GM23338 (cell line): ENCODE measurements around the gene VPS37B. TPM values are rescaled to one million over a fixed set of nuclear protein-coding genes. Genes with fewer than 3 reads are reported as not detected.

Source experiments
- ATAC-seq: fragments of 200-7000 bp; cut with Tn5 transposase; 3 replicates; pipeline ENCODE4 v1.9.1; 2020
- DNase-seq: peaks from one replicate; pipeline ENCODE4 v3.0.0-alpha.2; 2015; ENCODE audit warnings: low spot score
- H2AFZ ChIP-seq: fragments of 200-600 bp; sonication (generic); 2 replicates; pipeline ENCODE4 v1.8.0; 2016; ENCODE audit warnings: antibody characterized with exemption, mild to moderate bottlenecking, moderate library complexity
- H3F3A ChIP-seq: fragments of 200-600 bp; sonication (generic); replicated peaks from 2 replicates; pipeline ENCODE4 v1.8.0; 2017; ENCODE audit warnings: antibody characterized with exemption, mixed run types, low read depth
- H3K27ac ChIP-seq: fragments of 200-600 bp; sonication (generic); 2 replicates; pipeline ENCODE4 v1.6.1; 2016; ENCODE audit warnings: low read depth
- H3K27me3 ChIP-seq: fragments of 200-600 bp; sonication (generic); 2 replicates; pipeline ENCODE4 v1.8.0; 2016; ENCODE audit warnings: mild to moderate bottlenecking, mixed run types, moderate library complexity; ENCODE audit not compliant: insufficient read depth
- H3K36me3 ChIP-seq: fragments of 200-600 bp; sonication (generic); 2 replicates; pipeline ENCODE4 v1.8.0; 2016; ENCODE audit warnings: mild to moderate bottlenecking; ENCODE audit not compliant: insufficient read depth
- H3K4me1 ChIP-seq: fragments of 200-600 bp; sonication (generic); 2 replicates; pipeline ENCODE4 v1.8.0; 2016; ENCODE audit warnings: mild to moderate bottlenecking, moderate library complexity; ENCODE audit not compliant: insufficient read depth
- H3K4me2 ChIP-seq: fragments of 200-600 bp; sonication (generic); 2 replicates; pipeline ENCODE4 v1.7.1; 2017; ENCODE audit warnings: mixed run types
- H3K4me3 ChIP-seq: fragments of 200-600 bp; sonication (generic); 2 replicates; pipeline ENCODE4 v1.6.1; 2016; ENCODE audit warnings: mixed run types
- H3K79me2 ChIP-seq: fragments of 200-600 bp; sonication (generic); replicated peaks from 2 replicates; pipeline ENCODE4 v1.8.0; 2017; ENCODE audit warnings: mild to moderate bottlenecking; ENCODE audit not compliant: insufficient read depth
- H3K9me2 ChIP-seq: fragments of 200-600 bp; sonication (generic); 2 replicates; pipeline ENCODE4 v1.8.0; 2017; ENCODE audit not compliant: insufficient read depth
- H4K20me1 ChIP-seq: fragments of 200-600 bp; sonication (generic); replicated peaks from 2 replicates; pipeline ENCODE4 v1.8.0; 2017; ENCODE audit warnings: mild to moderate bottlenecking; ENCODE audit not compliant: insufficient read depth
- H3K27ac Mint-ChIP-seq: 2 replicates; pipeline ENCODE4 v1.8.0; 2020; ENCODE audit warnings: inconsistent platforms, mild to moderate bottlenecking, moderate library complexity, mixed read lengths
- H3K27me3 Mint-ChIP-seq: 3 replicates; pipeline ENCODE4 v1.8.0; 2022; ENCODE audit warnings: low read depth, mild to moderate bottlenecking, moderate library complexity, mixed read lengths, inconsistent platforms; ENCODE audit not compliant: insufficient read depth, poor library complexity
- H3K36me3 Mint-ChIP-seq: 3 replicates; pipeline ENCODE4 v1.8.0; 2021; ENCODE audit warnings: low read depth, mild to moderate bottlenecking, inconsistent platforms, moderate library complexity, mixed read lengths
- H3K4me1 Mint-ChIP-seq: 3 replicates; pipeline ENCODE4 v1.8.0; 2020; ENCODE audit warnings: mild to moderate bottlenecking, inconsistent platforms, mixed read lengths
- H3K4me3 Mint-ChIP-seq: 3 replicates; pipeline ENCODE4 v1.8.0; 2021; ENCODE audit warnings: moderate library complexity, mild to moderate bottlenecking, inconsistent platforms, mixed read lengths
- H3K9me3 Mint-ChIP-seq: 3 replicates; pipeline ENCODE4 v1.8.0; 2020; ENCODE audit warnings: moderate library complexity, mild to moderate bottlenecking, inconsistent platforms, mixed read lengths
- CREB1 ChIP-seq: fragments of 250-450 bp; sonication (Bioruptor Pico); IDR thresholded peaks from 2 replicates; pipeline ENCODE4 v1.5.0; 2020; ENCODE audit warnings: low read depth, mild to moderate bottlenecking, moderate library complexity
- EZH2phosphoT487 ChIP-seq: fragments of 200-600 bp; sonication (generic); IDR thresholded peaks from one replicate; pipeline ENCODE4 v1.8.1; 2018; ENCODE audit warnings: antibody characterized with exemption; ENCODE audit not compliant: unreplicated experiment
- JUNB ChIP-seq: IDR thresholded peaks from one replicate; pipeline ENCODE4 v1.6.1; 2016; ENCODE audit warnings: antibody characterized with exemption; ENCODE audit not compliant: unreplicated experiment
- NANOG ChIP-seq: IDR thresholded peaks from 2 replicates; pipeline ENCODE4 v1.6.1; 2016; ENCODE audit warnings: antibody characterized with exemption, borderline replicate concordance
- POLR2AphosphoS5 ChIP-seq: IDR thresholded peaks from 2 replicates; pipeline ENCODE4 v1.6.1; 2016; ENCODE audit warnings: antibody characterized with exemption, low read depth
- STAT1 ChIP-seq: IDR thresholded peaks from one replicate; pipeline ENCODE4 v1.6.1; 2016; ENCODE audit warnings: antibody characterized with exemption; ENCODE audit not compliant: unreplicated experiment
- ZNF114 ChIP-seq: fragments of 250-450 bp; sonication (Bioruptor Pico); IDR thresholded peaks from 2 replicates; pipeline ENCODE4 v1.5.0; 2020; ENCODE audit warnings: mild to moderate bottlenecking, moderate library complexity
- ZNF331 ChIP-seq: fragments of 250-450 bp; sonication (Bioruptor Pico); IDR thresholded peaks from 2 replicates; pipeline ENCODE4 v1.5.0; 2020; ENCODE audit warnings: low read depth, mild to moderate bottlenecking, moderate library complexity
- polyA plus RNA-seq: library from polyadenylated mRNA; unstranded; fragments of >200 nt; fragmentation: Nextera tagmentation; extraction: Ambion mirVana; gene quantifications from 2 replicates; pipeline ENCODE4 v1.2.1, GENCODE V29; 2016
- total RNA-seq: library from RNA; depleted of rRNA; stranded (reverse); fragments of >200 nt; shearing (Covaris generic); gene quantifications from 2 replicates; pipeline ENCODE4 v1.2.3, GENCODE V29; 2014
- TF ChIP-seq, protein P1 (sequence below): IDR thresholded peaks from one replicate; pipeline ENCODE4 v1.6.1; 2018; ENCODE audit warnings: antibody characterized with exemption; ENCODE audit not compliant: unreplicated experiment
- TF ChIP-seq, protein P2 (sequence below), 2 experiments: fragments of 200-600 bp in 1 of 2; sonication (generic) in 1 of 2; conservative IDR thresholded peaks; 2 replicates each; pipeline versions ENCODE4 v1.5.1 to v1.6.1; 2016 to 2017; ENCODE audit warnings: antibody characterized with exemption in 2 of 2, low read depth in 2 of 2, mild to moderate bottlenecking in 2 of 2, moderate library complexity in 1 of 2
- TF ChIP-seq, protein P3 (sequence below): IDR thresholded peaks from 2 replicates; pipeline ENCODE4 v1.6.1; 2016; ENCODE audit warnings: antibody characterized with exemption
- TF ChIP-seq, protein P4 (sequence below): fragments of 250-450 bp; sonication (Bioruptor Pico); IDR thresholded peaks from 2 replicates; pipeline ENCODE4 v1.5.0; 2020; ENCODE audit warnings: mild to moderate bottlenecking, moderate library complexity

The VPS37B gene
- total and polyA plus RNA-seq, 2 experiments from 2014 or later: 6.7 to 10.9 TPM

DNA sequence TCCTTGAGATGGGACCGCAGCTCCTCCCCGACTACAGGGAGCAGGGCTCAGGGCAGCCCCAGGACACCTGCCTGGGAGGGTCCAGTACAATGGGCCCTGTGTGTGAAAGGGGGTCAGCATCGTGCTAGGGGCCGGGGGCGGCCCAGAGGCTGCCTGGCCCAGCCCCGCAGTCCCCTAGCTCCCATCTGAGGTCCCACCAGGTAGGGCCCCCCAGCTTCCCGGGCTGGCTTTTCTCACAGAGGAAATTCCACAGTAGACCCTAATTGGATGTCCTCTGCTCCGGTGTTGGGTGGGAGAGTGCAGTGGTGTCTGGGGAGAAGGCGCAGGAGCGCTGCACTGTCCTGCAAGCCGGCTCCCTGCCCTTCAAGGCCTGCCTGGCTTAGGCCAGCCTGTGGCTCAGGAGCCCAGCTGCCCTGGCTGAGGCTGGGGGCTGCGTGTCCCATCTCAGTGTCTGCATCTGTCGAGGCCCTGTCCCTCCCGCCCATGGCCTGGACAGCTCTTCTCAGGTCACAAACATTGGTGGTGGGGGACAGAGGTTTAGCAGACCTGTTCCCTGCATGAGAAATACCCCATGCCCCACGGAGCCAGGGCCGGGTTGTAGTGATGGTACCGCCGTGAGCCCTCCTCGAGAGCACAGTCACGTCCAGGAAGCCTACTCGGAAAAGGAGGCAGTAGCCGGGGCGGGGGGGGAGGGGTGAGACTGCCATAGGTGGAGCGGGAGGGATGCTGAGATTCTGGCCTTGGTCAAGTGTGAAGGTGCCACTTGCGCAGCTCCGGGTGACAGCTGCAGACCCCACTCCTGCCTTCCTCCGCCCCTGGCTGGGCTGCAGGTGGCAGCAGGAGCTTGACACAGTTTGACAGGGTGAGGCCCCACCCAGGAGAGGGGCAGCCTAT lies 49.1 kb downstream of the VPS37B start:
- no peak overlapping the region for H3K4me3 ChIP-seq
- H4K20me1 ChIP-seq: 0 out of 2 replicates have a peak, but pooled peaks cover 5% of the 10 kb centered on the region
- H3K9me2 ChIP-seq: no peaks in the 10 kb centered on the region
- no peaks in the 10 kb centered on the region for H3K27me3 ChIP-seq
- H3F3A ChIP-seq: no peaks in the 10 kb centered on the region
- no peak overlapping the region for H3K4me3 Mint-ChIP-seq
- DNase-seq (no peak), ATAC-seq (no peak)
- H2AFZ ChIP-seq: no peak overlapping the region
- no peaks in the 10 kb centered on the region for H3K79me2 ChIP-seq
- no peak for TF ChIP-seq ZNF114 (CRISPR knock-in tag)
- TF ChIP-seq EZH2phosphoT487: no peak
- TF ChIP-seq POLR2AphosphoS5: no peak
- TF ChIP-seq, protein P1, sequence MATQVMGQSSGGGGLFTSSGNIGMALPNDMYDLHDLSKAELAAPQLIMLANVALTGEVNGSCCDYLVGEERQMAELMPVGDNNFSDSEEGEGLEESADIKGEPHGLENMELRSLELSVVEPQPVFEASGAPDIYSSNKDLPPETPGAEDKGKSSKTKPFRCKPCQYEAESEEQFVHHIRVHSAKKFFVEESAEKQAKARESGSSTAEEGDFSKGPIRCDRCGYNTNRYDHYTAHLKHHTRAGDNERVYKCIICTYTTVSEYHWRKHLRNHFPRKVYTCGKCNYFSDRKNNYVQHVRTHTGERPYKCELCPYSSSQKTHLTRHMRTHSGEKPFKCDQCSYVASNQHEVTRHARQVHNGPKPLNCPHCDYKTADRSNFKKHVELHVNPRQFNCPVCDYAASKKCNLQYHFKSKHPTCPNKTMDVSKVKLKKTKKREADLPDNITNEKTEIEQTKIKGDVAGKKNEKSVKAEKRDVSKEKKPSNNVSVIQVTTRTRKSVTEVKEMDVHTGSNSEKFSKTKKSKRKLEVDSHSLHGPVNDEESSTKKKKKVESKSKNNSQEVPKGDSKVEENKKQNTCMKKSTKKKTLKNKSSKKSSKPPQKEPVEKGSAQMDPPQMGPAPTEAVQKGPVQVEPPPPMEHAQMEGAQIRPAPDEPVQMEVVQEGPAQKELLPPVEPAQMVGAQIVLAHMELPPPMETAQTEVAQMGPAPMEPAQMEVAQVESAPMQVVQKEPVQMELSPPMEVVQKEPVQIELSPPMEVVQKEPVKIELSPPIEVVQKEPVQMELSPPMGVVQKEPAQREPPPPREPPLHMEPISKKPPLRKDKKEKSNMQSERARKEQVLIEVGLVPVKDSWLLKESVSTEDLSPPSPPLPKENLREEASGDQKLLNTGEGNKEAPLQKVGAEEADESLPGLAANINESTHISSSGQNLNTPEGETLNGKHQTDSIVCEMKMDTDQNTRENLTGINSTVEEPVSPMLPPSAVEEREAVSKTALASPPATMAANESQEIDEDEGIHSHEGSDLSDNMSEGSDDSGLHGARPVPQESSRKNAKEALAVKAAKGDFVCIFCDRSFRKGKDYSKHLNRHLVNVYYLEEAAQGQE: no peak
- TF ChIP-seq, protein P2, sequence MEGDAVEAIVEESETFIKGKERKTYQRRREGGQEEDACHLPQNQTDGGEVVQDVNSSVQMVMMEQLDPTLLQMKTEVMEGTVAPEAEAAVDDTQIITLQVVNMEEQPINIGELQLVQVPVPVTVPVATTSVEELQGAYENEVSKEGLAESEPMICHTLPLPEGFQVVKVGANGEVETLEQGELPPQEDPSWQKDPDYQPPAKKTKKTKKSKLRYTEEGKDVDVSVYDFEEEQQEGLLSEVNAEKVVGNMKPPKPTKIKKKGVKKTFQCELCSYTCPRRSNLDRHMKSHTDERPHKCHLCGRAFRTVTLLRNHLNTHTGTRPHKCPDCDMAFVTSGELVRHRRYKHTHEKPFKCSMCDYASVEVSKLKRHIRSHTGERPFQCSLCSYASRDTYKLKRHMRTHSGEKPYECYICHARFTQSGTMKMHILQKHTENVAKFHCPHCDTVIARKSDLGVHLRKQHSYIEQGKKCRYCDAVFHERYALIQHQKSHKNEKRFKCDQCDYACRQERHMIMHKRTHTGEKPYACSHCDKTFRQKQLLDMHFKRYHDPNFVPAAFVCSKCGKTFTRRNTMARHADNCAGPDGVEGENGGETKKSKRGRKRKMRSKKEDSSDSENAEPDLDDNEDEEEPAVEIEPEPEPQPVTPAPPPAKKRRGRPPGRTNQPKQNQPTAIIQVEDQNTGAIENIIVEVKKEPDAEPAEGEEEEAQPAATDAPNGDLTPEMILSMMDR (conservative IDR thresholded peaks at IDR 0.05; ENCODE audit: low read depth in 2 of 2): no peak
- no peak for TF ChIP-seq ZNF331 (CRISPR knock-in tag)
- no peak for TF ChIP-seq JUNB
- TF ChIP-seq, protein P3, sequence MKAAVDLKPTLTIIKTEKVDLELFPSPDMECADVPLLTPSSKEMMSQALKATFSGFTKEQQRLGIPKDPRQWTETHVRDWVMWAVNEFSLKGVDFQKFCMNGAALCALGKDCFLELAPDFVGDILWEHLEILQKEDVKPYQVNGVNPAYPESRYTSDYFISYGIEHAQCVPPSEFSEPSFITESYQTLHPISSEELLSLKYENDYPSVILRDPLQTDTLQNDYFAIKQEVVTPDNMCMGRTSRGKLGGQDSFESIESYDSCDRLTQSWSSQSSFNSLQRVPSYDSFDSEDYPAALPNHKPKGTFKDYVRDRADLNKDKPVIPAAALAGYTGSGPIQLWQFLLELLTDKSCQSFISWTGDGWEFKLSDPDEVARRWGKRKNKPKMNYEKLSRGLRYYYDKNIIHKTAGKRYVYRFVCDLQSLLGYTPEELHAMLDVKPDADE: no peak
- TF ChIP-seq, protein P4, sequence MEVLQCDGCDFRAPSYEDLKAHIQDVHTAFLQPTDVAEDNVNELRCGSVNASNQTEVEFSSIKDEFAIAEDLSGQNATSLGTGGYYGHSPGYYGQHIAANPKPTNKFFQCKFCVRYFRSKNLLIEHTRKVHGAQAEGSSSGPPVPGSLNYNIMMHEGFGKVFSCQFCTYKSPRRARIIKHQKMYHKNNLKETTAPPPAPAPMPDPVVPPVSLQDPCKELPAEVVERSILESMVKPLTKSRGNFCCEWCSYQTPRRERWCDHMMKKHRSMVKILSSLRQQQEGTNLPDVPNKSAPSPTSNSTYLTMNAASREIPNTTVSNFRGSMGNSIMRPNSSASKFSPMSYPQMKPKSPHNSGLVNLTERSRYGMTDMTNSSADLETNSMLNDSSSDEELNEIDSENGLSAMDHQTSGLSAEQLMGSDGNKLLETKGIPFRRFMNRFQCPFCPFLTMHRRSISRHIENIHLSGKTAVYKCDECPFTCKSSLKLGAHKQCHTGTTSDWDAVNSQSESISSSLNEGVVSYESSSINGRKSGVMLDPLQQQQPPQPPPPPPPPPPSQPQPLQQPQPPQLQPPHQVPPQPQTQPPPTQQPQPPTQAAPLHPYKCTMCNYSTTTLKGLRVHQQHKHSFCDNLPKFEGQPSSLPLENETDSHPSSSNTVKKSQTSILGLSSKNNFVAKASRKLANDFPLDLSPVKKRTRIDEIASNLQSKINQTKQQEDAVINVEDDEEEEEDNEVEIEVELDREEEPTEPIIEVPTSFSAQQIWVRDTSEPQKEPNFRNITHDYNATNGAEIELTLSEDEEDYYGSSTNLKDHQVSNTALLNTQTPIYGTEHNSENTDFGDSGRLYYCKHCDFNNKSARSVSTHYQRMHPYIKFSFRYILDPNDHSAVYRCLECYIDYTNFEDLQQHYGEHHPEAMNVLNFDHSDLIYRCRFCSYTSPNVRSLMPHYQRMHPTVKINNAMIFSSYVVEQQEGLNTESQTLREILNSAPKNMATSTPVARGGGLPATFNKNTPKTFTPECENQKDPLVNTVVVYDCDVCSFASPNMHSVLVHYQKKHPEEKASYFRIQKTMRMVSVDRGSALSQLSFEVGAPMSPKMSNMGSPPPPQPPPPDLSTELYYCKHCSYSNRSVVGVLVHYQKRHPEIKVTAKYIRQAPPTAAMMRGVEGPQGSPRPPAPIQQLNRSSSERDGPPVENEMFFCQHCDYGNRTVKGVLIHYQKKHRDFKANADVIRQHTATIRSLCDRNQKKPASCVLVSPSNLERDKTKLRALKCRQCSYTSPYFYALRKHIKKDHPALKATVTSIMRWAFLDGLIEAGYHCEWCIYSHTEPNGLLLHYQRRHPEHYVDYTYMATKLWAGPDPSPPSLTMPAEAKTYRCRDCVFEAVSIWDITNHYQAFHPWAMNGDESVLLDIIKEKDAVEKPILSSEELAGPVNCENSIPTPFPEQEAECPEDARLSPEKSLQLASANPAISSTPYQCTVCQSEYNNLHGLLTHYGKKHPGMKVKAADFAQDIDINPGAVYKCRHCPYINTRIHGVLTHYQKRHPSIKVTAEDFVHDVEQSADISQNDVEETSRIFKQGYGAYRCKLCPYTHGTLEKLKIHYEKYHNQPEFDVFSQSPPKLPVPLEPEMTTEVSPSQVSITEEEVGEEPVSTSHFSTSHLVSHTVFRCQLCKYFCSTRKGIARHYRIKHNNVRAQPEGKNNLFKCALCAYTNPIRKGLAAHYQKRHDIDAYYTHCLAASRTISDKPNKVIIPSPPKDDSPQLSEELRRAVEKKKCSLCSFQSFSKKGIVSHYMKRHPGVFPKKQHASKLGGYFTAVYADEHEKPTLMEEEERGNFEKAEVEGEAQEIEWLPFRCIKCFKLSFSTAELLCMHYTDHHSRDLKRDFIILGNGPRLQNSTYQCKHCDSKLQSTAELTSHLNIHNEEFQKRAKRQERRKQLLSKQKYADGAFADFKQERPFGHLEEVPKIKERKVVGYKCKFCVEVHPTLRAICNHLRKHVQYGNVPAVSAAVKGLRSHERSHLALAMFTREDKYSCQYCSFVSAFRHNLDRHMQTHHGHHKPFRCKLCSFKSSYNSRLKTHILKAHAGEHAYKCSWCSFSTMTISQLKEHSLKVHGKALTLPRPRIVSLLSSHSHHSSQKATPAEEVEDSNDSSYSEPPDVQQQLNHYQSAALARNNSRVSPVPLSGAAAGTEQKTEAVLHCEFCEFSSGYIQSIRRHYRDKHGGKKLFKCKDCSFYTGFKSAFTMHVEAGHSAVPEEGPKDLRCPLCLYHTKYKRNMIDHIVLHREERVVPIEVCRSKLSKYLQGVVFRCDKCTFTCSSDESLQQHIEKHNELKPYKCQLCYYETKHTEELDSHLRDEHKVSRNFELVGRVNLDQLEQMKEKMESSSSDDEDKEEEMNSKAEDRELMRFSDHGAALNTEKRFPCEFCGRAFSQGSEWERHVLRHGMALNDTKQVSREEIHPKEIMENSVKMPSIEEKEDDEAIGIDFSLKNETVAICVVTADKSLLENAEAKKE (CRISPR knock-in tag): no peak
- TF ChIP-seq NANOG: no peak
- TF ChIP-seq CREB1 (CRISPR knock-in tag): no peak
- TF ChIP-seq STAT1: no peak
- H3K36me3 Mint-ChIP-seq: no peaks in the 10 kb centered on the region; the same call in 2 of the 3 replicates
- peaks cover 3% of the 10 kb centered on the region; the same call in 1 of the 2 replicates for H3K4me1 ChIP-seq
- H3K27ac Mint-ChIP-seq: no peak overlapping the region
- peaks cover 9% of the 10 kb centered on the region for H3K4me1 Mint-ChIP-seq
- H3K27me3 Mint-ChIP-seq: peaks cover 12% of the 10 kb centered on the region
- no peaks in the 10 kb centered on the region for H3K9me3 Mint-ChIP-seq
- no peak overlapping the region for H3K4me2 ChIP-seq
- H3K27ac ChIP-seq: no peak overlapping the region
- no peaks in the 10 kb centered on the region for H3K36me3 ChIP-seq
